ENCODE measurements around the gene PARD3B. TPM values are rescaled to one million over a fixed set of nuclear protein-coding genes. Genes with fewer than 3 reads are reported as not detected.

Gene PARD3B
- polyA plus RNA-seq, 3 donors = 36.3 to 41.4 (median 37.7) TPM

DNA sequence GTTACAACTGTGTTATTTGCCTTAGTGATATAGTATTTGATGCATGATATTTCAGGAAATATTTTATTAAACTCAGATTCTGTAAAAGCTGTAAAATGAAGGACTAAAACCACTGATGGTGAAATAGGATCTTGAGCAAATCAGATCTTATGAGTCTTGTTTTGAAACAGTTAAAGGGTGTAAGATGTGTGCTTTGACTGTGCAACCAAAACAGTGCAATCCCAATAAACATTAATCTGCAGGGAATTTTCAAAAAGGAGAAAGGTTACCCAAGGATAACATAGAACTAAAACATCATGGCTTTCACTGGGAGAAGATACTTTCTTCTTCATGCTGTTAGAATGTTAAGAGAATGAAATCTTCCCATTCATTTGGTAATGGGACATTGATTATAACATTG lies 378.7 kb downstream of the PARD3B start:
- DNase-seq (ENCODE audit: low read depth in 3 of 3, low spot score in 2 of 3) = no peak

DNA sequence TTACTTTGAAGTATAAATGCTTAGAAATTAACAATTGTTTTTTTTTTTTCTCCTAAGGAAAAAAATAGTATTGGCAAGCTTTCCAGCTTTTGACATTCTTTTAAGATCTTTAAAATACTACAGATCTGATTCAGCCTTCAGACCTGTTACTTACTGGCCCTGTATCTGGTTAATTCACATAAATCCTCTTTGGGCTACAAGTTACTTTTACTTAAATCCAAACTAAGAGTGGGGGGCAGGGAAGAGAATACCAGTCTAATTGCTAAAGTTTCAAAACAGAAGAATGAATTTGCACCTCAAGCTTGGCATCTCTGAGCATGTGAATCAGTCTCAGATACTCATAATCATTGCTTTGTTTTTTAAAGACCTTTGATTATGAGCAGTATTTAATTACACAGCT lies 386.3 kb downstream of the PARD3B start:
- no peak for DNase-seq (ENCODE audit: low read depth in 3 of 3, low spot score in 2 of 3)

DNA sequence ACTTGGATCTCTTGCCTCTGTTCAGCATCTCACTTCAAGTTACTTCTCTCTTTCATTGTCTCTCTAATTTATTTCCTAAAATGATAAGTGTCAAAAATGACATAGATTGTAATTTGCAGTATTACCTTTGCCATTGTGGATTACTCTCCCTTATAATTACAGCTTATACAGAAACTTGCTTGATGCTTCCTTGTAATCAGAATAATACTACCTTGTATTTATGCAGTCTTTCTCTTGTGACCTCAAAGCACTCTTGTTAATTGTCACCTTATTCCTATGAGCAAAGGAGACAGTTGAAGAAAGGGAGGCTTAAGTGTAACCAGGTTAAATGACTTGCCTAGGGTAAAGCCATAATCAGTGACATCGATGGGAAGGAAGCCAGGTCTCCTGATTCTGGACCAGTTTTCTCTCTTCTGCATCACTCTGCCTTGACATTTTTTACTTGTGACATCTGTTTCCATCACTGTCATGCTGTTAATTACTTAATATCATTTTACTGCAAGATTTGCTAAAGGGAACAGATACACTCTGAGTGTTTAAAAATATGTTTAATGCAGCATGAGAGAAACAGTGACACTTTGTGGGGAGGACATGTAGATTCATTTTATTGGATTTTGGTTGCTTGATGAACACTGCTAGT lies 388.6 kb downstream of the PARD3B start:
- DNase-seq (ENCODE audit: low read depth in 3 of 3, low spot score in 2 of 3) = no peak

DNA sequence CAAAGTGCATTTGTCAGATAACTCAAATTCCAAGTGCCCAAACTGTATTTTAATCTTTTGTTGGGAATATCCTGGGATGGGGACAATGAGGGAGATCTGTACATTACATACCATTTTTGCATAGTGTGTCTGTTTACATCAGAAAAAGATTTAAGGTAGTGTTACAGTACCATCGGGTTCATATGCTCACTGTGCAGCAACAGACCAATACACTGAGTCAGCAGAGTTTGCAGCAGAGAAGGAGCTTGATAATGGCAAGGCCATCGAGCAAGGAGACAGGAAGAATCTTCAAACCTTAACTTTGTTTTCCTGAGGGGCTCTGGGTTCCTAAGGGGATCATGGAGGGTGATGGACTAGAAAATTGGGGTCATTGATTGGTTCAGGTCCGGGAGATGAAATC lies 399.7 kb downstream of the PARD3B start:
- DNase-seq (ENCODE audit: low read depth in 3 of 3, low spot score in 2 of 3) = no peak

DNA sequence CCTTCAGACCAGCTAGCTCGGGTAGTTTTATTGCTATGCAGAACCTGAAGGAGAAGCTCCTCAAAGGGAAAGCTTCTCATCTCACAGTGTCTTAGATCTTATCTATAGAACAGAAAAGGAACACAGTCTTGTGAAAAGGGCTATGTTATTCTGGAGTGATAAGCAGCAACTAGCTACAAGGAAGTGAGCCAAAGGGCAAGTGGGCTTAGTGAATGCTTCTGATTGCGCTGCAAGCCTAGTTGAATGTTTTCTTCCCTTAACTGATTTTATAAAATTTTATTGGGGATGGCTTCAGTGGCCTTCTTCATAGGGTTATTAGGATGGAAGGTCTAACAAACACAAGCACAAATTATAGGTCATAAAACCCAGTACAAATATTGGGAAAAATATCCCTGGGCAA lies 400.1 kb downstream of the PARD3B start:
- no peak for DNase-seq (ENCODE audit: low read depth in 3 of 3, low spot score in 2 of 3)

DNA sequence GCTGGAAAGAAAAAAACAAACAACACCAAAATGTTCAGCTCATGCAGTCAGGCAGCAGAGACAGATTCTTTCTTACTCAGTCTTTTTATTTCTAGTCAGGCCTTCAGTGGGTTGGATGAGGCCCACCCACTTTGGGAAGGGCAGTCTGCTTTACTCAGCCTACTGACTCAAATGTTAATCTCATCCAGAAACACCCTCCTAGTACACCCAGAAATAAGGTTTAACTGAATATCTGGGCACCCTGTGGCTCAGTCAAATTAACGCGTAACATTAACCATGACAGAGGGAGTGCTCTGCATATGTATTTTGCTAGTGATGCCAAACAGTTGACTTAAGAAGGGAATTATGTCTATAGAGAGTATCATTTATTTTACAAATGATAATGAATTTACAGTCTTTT lies 401.6 kb downstream of the PARD3B start:
- DNase-seq (ENCODE audit: low read depth in 3 of 3, low spot score in 2 of 3) = no peak

DNA sequence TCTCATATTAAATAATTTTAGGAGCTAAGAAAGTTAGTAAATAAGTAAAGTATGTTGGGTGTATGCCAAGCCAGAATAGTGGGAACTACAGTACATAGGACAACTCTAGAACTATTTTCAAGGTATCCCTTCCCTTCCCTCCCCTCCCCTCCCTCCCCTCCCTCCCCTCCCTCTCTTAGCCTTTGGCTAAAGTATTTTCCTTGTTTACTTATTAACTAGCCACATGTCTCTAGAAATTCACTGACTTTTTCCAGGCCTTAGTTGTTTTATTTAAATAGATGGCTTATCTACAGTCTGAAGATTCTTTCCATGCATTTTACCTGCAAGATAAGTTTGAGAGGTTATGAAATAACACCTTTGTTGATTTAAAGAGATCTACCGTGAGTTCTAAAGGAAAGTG lies 402.1 kb downstream of the PARD3B start:
- DNase-seq (ENCODE audit: low read depth in 3 of 3, low spot score in 2 of 3) = no peak

DNA sequence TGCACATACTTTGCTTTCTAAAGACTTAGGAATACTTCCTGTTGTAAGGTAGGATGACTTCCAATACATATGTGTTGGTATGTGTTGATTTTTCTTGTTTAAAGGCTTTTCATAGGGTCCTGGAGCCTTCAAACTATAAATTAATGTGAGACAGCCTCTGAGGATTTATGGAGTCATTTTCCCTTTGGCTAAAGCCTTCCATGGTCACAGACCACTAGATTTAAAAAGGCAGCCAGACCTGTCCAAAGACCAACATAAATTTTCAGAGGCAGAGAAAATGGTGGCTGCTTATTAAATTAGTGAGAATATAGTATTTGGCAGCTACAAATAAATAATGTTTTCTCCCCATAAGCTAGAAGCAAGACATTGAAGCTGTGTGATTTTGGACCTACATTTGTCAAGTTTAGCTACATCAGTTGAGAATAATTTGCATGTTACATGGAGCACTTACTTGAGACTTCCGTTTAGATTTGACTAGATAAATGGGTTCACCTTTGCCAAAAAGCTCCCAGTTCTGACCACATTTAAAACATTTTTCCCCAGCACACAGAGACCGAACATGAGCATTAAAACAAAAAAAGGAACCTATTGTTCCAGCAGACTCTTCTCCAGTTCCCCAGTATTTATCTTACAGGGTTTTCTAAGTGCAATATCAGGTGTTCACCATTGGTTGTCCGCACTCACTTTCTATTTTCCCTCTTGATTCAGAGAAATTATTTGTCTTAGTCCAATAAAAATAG lies 402.9 kb downstream of the PARD3B start:
- DNase-seq (ENCODE audit: low read depth in 3 of 3, low spot score in 2 of 3) = no peak

DNA sequence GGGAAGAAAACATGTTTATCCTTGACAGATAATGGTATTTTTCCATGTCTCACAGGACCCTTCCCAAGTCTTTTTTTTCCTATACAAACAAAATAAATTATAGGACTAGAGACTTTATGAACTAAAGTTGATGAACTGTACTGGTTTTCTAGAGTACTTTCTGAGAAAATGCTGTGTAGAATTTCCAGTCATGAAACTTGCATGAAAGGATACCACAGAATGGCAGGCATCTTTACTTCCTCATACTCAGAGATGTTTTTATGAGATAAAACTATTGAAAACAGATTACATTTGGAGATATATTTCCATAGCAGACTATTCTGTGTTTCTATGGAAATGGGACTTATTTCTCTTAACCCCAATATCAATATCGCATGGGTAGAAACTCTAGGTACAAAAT lies 403.5 kb downstream of the PARD3B start:
- no peak for DNase-seq (ENCODE audit: low read depth in 3 of 3, low spot score in 2 of 3)

DNA sequence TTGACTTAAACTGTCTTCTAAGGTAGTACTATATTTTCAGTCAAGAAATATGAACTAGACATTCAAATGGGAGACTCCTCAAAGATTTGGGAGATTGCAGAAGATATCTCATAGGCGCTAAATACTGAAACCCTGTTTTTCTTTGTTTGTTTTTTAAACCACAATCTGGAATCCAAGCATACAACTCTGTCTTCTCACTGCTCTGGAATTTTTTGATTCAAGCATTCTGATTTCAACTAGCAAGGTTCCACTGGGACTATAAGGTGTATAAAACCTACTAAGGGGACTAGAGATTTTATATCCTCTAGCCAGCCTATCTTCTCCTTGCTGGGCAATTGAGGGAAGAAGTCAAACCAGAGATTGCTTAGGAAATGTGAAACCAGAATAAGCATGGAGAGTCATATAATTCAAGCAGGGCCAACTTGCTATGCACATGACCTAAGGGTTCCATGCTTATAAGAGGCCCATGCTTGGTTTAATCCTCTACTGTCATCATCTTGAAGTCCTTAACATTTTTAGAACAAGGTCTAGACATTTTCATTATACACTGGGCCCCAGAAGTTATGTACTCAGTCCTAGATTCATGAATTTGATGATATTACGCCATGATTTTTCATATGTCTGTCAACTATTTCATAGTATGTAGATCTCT lies 405.5 kb downstream of the PARD3B start:
- DNase-seq (ENCODE audit: low read depth in 3 of 3, low spot score in 2 of 3) = no peak

DNA sequence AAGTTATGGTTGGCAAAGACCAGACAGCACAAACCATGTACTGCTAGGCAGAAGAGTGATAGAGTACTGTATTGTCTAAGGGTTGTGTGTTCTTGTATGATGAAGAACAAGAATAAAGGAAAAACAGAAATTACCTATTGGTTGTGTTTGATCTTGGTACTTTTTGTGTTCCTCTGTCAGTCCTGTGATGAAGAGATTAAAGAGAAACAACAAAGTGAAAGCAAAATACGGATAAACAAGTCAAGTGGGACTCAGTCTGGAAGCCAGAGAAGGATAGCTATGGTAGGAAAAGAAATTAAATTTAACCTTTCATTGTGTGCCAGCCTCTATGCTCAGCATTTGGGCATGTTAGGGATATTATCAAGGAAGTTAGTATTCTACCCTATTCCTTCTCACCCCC lies 413.1 kb downstream of the PARD3B start:
- DNase-seq (ENCODE audit: low read depth in 3 of 3, low spot score in 2 of 3) = no peak

DNA sequence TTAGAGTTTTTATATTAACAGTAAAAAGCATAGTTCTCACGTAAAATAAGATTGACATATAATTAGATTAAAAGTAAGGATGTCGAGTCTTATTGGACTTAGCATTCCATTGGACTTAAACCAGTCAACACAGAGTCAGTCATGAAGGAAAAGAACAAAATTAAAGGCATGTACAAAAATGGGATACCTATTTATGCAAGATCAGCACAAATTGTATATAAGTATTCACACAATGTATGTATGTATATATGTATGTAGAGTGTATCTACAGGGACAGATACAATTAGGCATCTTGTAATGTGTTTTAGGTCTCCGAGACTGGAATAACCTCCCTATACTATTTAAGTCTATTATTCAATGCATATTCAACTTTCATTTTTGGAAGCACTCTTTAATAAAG lies 419.1 kb downstream of the PARD3B start:
- no peak for DNase-seq (ENCODE audit: low read depth in 3 of 3, low spot score in 2 of 3)

DNA sequence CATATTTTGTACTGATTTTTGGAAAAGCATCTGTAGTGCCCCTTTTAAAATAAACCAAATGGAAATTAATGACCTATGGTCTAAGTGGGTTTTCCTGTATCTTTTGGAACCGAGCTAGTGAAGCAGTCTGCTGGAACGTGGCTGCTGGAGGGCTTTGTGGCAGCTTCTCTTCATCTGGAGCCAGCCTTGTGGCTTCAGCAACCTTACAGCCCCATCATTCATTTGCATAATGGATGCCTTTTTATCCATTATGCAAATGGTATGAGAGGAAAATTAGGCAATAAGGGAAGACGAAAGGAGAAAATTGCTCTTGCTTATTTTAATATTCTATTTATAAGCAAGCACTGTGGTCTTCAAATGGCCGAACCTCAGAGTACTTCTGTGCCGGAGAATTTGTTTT lies 421.0 kb downstream of the PARD3B start:
- no peak for DNase-seq (ENCODE audit: low read depth in 3 of 3, low spot score in 2 of 3)

DNA sequence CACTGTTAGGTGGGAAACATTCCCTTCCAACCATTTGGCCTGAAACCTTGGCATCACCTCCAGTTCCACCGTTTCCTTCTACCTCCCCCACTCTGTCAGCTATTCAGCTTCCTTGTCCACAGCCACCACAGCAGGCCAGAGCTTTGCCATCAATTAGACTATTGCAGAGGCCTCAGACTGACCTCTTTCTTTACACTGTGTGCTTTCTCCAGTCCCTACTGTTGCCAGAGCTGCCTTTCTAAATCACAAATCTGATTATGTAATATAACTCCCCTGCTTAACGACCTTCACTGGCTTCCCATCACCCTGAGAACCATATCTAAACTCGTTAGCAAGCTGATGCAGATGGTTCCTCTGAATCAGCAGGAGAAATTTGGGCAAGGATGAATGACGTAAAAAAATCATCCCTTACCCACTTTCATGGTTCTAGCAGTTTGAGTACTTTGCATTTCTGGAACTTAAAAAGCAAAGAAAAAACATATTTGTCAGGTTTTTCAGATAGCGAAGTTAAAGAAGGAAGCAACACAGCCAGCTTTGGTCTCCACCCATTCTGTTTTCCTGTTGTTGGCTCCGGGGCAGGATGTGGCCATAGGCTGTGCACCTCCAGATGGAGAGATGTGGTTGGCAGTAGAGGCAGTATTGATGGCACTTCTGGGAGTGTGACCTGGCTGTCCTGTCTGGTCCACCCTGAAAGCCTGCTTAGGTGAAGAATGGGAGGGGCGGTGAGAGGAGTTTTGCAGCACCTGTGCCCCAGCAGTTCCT lies 422.1 kb downstream of the PARD3B start:
- no peak for DNase-seq (ENCODE audit: low read depth in 3 of 3, low spot score in 2 of 3)

DNA sequence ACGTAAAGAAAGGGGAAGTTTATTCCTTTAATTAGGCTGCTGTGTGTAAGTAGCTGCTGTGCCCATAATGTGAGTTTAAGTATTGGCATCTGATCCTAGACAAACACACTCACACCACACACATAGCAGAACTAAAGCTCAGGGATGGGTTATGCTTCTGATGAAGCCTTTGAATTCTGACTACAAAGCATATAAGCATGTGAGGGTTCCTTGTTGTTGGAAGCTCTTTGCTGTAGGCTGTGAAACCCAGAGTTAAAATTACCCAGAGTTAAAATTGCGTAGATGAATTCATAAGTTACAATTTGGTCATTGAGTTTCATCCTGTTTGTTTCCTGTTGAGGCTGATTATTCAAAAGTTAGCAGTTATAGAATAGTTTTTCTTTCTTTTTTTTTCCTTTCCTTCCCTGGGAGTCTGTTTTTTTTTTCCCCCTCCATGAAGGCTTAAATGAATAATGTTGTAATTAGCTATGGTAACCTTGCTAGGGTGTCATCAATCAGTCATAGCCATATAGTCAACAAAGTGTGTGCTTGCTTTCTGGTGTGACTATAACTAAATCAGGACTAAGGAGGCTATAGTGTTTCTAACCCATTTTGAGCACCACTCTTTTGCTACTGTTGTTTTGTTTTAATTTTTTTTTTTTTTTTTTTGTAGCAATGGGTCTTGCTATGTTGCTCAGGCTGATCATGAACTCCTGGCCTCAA lies 426.1 kb downstream of the PARD3B start:
- no peak for DNase-seq (ENCODE audit: low read depth in 3 of 3, low spot score in 2 of 3)

DNA sequence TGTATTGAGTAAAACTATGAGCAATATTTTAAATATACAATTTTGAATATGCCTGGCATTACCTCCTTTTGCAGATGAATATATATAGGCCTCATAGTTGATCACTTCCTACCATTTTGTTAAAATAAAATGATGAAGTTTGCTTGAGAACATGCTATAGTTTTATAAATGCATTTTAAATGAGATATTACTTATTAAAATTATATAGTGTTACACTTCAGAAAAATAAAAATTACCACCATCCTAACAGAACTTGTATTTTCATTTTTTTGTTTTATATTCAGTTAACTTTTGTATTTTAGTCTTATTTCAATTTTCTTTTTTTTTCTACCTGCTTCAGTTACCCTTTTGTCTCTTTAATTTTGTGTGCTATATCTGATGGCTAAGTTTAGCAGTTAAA lies 426.9 kb downstream of the PARD3B start:
- no peak for DNase-seq (ENCODE audit: low read depth in 3 of 3, low spot score in 2 of 3)

DNA sequence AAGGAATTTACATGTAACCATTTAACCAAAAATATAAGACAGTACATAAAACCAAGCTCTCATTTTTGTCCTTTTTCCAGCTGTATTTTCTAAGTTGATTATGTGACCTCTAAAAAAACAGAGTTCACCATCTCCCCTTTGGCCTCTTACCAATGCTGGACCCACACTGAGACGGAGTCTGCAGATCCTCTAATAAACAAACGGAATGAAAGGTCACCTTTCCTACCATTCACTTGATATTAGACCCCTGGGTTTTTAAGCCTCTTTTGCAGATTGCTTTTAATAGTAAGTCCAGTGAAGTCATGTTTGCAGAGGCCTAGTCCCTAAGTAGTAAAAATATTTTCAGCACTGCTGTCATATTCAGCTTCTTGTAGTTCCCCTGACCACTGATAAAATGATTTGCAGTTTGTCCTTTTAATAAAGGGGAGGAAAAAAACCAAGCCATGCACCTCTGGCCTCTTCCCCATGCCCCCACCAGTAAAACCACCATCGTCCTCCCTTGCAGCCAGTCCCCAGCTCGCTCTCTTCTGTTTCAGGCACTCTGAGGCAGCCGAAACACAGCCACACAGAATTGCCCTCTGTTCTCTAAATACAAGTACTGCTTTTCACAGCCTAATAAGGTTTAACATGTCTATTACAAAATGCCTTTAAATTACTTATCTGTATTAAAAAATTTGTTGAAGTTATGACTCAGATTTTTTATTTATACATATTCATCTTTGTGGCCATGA lies 427.5 kb downstream of the PARD3B start:
- no peak for DNase-seq (ENCODE audit: low read depth in 3 of 3, low spot score in 2 of 3)

DNA sequence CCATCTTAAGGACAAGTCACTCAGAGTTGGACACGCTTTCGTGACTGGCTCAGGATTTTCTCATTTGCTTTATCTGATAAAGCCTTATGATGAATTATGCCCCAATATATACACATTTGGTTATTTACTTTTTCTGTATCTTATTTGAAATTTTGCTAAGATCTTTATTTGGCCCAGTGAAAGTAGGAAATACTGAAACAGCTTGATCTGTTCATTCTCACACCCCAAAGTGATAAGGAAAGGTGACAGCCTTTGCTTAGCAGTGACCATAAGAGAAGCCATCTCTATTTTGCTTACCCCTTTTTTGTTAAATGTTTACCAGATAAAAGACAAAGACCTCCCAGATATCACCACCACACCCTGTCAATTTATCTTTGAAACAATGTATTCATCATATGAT lies 428.3 kb downstream of the PARD3B start:
- no peak for DNase-seq (ENCODE audit: low read depth in 3 of 3, low spot score in 2 of 3)

DNA sequence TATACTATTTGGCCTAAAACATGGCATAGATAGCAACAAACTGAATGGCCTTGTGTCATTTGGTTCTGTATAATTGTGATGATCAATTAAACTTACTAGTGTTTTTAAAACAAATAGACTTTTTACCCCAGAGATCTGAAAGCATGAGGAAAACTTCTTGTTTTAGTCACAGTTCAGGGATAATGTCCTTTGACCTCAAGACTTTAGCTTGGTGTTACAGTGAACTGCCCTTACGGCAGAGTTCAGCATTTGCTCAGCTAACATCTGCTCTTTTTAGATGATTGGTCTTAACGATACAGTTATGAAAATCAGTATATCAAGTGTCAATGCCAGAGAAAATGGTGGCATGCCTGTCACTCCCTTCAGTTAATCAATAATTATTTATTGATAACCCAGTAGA lies 429.2 kb downstream of the PARD3B start:
- DNase-seq (ENCODE audit: low read depth in 3 of 3, low spot score in 2 of 3) = no peak

DNA sequence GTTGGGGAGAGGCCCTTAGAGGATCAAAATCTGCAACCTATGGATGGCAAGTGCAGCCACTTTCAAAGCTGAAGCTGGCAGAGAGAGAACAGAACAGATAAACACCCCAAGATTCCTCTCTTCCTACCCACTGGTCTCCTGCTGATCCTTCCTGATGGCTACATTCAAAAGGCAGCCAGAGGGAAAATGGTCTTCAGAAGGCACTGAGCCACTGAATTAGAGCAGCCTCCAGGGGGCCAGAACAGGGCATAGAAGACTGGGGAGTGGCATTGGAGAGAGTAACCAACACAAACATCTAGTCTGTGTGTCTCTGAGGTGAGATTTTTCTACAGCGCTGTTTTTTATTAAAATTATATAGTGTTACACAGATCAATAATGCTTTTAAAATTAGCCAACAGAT lies 432.6 kb downstream of the PARD3B start:
- DNase-seq (ENCODE audit: low read depth in 3 of 3, low spot score in 2 of 3) = no peak
